PC-3 (cell line): ENCODE measurements around the gene UNC13C. TPM values are rescaled to one million over a fixed set of nuclear protein-coding genes. Genes with fewer than 3 reads are reported as not detected.

Source experiments
- ATAC-seq: fragments of 200-7000 bp; cut with Tn5 transposase; 2 replicates; pipeline ENCODE4 v1.9.1; 2020; ENCODE audit warnings: mild to moderate bottlenecking, moderate library complexity
- BruUV-seq: library from RNA; stranded (reverse); fragments of 400-500 nt; replicated peaks from 2 replicates; lab custom pipeline; 2021; lab: Mats Ljungman, UMichigan
- CTCF ChIA-PET: fragments of 300-600 bp; sonication (Branson Sonifier 250); formaldehyde crosslinking; loops from one replicate; lab custom pipeline; 2022; ENCODE audit warnings: antibody characterized with exemption; lab: Charles Lee
- POLR2A ChIA-PET: fragments of 300-600 bp; sonication (Branson Sonifier 250); formaldehyde crosslinking; loops from one replicate; lab custom pipeline; 2022; ENCODE audit warnings: antibody characterized with exemption; ENCODE audit not compliant: unreplicated experiment; lab: Charles Lee
- DNase-seq: peaks from one replicate; pipeline ENCODE4 v3.0.0-alpha.2; 2015
- H2AFZ ChIP-seq: fragments of 300-600 bp; sonication (generic); 2 replicates; pipeline ENCODE4 v1.6.0; 2016; ENCODE audit warnings: antibody characterized with exemption, low read length
- H3F3A ChIP-seq: fragments of 300-600 bp; sonication (generic); one replicate; pipeline ENCODE4 v1.6.0; 2017; ENCODE audit warnings: antibody characterized with exemption, low read length, control low read depth, mild to moderate bottlenecking; ENCODE audit not compliant: unreplicated experiment
- H3K27ac ChIP-seq: fragments of 300-600 bp; sonication (generic); 2 replicates; pipeline ENCODE4 v1.5.1; 2016; ENCODE audit warnings: mild to moderate bottlenecking, low read length
- H3K27me3 ChIP-seq: fragments of 300-600 bp; sonication (generic); 2 replicates; pipeline ENCODE4 v1.6.1; 2016; ENCODE audit warnings: low read length, mixed read lengths
- H3K36me3 ChIP-seq: fragments of 300-600 bp; sonication (generic); 2 replicates; pipeline ENCODE4 v1.6.1; 2016; ENCODE audit warnings: low read depth, mixed run types, low read length, mixed read lengths
- H3K4me1 ChIP-seq: fragments of 300-600 bp; sonication (generic); 2 replicates; pipeline ENCODE4 v1.5.1; 2016; ENCODE audit warnings: low read length; ENCODE audit not compliant: insufficient read depth
- H3K4me2 ChIP-seq: fragments of 300-600 bp; sonication (generic); 2 replicates; pipeline ENCODE4 v1.6.0; 2016; ENCODE audit warnings: low read length
- H3K4me3 ChIP-seq: fragments of 300-600 bp; sonication (generic); 2 replicates; pipeline ENCODE4 v1.5.1; 2016; ENCODE audit warnings: mild to moderate bottlenecking, low read length, mixed read lengths
- H3K79me2 ChIP-seq: fragments of 300-600 bp; sonication (generic); 2 replicates; pipeline ENCODE4 v1.6.1; 2017; ENCODE audit warnings: low read length, mixed read lengths
- H3K9ac ChIP-seq: fragments of 300-600 bp; sonication (generic); 2 replicates; pipeline ENCODE4 v1.6.0; 2016; ENCODE audit warnings: mild to moderate bottlenecking, low read length
- H3K9me2 ChIP-seq: fragments of 300-600 bp; sonication (generic); replicated peaks from 2 replicates; pipeline ENCODE4 v1.6.1; 2016; ENCODE audit warnings: mixed run types, low read length, mixed read lengths
- H3K9me3 ChIP-seq: fragments of 300-600 bp; sonication (generic); 2 replicates; pipeline ENCODE4 v1.6.1; 2016; ENCODE audit warnings: low read length, mixed read lengths
- H4K20me1 ChIP-seq: fragments of 300-600 bp; sonication (generic); 2 replicates; pipeline ENCODE4 v1.6.1; 2016; ENCODE audit warnings: low read length, mixed read lengths
- EZH2 ChIP-seq: fragments of 300-600 bp; sonication (generic); IDR thresholded peaks from one replicate; pipeline ENCODE4 v1.6.1; 2017; ENCODE audit warnings: antibody characterized with exemption, mild to moderate bottlenecking, low read length; ENCODE audit not compliant: unreplicated experiment
- EZH2phosphoT487 ChIP-seq: fragments of 300-600 bp; sonication (generic); IDR thresholded peaks from 2 replicates; pipeline ENCODE4 v1.6.1; 2018; ENCODE audit warnings: mild to moderate bottlenecking, antibody characterized with exemption, low read length, borderline replicate concordance
- intact Hi-C: fragments of 100-400 bp; cut with micrococcal nuclease; formaldehyde crosslinking; loops from 2 replicates; pipeline ENCODE4 v1.9.0; 2023
- total RNA-seq: library from RNA; depleted of rRNA; stranded (reverse); fragments of >200 nt; gene quantifications from 2 replicates; pipeline ENCODE4 v1.2.3, GENCODE V29; 2014
- TF ChIP-seq, protein P1 (sequence below): fragments of 300-600 bp; sonication (generic); conservative IDR thresholded peaks from 2 replicates; pipeline ENCODE4 v1.5.1; 2017; ENCODE audit warnings: antibody characterized with exemption, low read depth, mild to moderate bottlenecking, low read length

UNC13C gene
- total RNA-seq, 1 experiment from 2014 or later = not detected

DNA sequence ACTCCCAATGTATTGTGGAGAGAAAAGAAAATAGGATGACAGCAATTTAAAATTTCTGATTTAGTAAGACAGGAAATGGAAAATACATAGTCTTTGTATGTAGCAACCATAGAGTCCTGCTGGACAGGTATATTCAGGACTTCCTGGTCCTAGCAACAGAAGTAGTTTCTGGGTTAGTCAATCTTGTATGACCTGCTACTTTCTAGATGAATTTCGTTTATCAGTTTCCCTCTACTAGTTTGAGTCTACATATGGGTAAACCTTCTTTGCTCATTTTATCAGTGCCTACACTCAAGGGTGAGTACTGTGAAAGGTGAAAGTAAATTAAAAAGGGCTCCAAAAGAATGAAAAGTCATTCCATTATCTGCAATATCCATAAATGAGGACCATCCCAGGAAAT is 309.8 kb downstream of the UNC13C start:
- Histone ChIP-seq H2AFZ (no peak overlapping the region), H3K4me2 (no peak overlapping the region), H3K4me1 (no peaks in the 10 kb centered on the region), H4K20me1 (no peaks in the 10 kb centered on the region), H3K4me3 (no peak overlapping the region), H3K9ac (no peak overlapping the region), H3K36me3 (no peaks in the 10 kb centered on the region), H3K27me3 (no peaks in the 10 kb centered on the region), H3K9me2 (no peaks in the 10 kb centered on the region), H3K27ac (no peak overlapping the region), H3K79me2 (no peaks in the 10 kb centered on the region), H3F3A (no peaks in the 10 kb centered on the region), H3K9me3 (no peaks in the 10 kb centered on the region)
- BruUV-seq = no TSS peak
- TF ChIP-seq EZH2 (no peak), EZH2phosphoT487 (no peak)
- TF ChIP-seq, protein P1, sequence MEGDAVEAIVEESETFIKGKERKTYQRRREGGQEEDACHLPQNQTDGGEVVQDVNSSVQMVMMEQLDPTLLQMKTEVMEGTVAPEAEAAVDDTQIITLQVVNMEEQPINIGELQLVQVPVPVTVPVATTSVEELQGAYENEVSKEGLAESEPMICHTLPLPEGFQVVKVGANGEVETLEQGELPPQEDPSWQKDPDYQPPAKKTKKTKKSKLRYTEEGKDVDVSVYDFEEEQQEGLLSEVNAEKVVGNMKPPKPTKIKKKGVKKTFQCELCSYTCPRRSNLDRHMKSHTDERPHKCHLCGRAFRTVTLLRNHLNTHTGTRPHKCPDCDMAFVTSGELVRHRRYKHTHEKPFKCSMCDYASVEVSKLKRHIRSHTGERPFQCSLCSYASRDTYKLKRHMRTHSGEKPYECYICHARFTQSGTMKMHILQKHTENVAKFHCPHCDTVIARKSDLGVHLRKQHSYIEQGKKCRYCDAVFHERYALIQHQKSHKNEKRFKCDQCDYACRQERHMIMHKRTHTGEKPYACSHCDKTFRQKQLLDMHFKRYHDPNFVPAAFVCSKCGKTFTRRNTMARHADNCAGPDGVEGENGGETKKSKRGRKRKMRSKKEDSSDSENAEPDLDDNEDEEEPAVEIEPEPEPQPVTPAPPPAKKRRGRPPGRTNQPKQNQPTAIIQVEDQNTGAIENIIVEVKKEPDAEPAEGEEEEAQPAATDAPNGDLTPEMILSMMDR = no peak
- POLR2A ChIA-PET = no interaction called here
- intact Hi-C loops = no loop called here
- CTCF ChIA-PET = no interaction called here
- ATAC-seq (no peak), DNase-seq (no peak)

DNA sequence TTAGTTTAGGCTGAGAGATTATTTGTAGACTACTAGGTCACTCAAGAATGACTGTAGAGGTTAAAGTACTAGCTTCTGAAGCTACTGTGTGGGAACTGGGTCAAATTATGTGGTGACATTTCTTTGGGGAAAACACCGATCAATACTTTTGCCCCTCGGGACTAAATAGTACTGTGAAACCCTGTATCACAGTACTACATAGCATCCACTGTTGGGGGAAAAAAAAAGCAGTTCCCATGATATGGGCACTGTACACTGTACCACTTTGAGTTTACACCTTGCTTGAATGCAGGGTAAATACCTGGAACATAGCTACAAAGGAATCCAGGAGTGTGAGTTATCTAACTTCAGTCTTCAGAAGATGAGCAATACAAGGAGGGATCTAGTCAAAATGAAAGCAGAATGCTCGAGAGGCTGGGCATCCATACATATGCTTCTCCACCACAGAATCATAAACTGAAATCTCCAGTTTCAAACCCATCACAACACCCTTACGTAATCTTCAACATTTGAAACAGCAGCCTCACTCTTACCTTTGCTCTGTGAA is 311.4 kb downstream of the UNC13C start:
- CTCF ChIA-PET = no interaction called here
- no peaks in the 10 kb centered on the region for H3K79me2 ChIP-seq

DNA sequence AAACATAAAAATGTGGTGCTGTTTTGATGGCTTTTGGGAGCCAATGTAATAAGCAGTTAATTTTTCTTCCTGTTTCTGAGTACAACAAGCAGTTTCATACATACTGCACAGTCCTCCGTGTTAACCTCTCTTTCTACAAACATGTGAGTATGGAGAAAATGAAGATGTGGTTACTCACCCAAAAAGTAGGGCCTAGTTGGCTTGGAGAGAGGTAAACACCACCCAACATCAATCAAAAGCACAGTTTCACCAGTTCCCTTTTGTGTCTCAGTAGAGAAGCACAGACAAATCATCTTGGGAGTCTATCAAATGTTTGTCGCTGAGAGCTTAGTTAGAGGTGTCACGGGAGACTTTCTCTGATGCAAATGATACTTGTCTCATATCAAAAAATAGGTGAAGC is 320.2 kb downstream of the UNC13C start:
- no peaks in the 10 kb centered on the region for H3K4me1 ChIP-seq
- H3K27ac ChIP-seq = no peak overlapping the region
- ChIA-PET POLR2A (no interaction called here), CTCF (no interaction called here)
- no peak overlapping the region for H3K4me3 ChIP-seq
- intact Hi-C loops = no loop called here
- H3K36me3 ChIP-seq = no peaks in the 10 kb centered on the region
- no peaks in the 10 kb centered on the region for H3K9me3 ChIP-seq
- no peak overlapping the region for H3K9ac ChIP-seq
- no peak overlapping the region for H2AFZ ChIP-seq
- ATAC-seq = no peak
- H3F3A ChIP-seq = no peaks in the 10 kb centered on the region
- no peak for DNase-seq
- no peaks in the 10 kb centered on the region for H3K79me2 ChIP-seq
- H4K20me1 ChIP-seq = no peaks in the 10 kb centered on the region
- BruUV-seq = no TSS peak
- TF ChIP-seq EZH2 (no peak), EZH2phosphoT487 (no peak)
- TF ChIP-seq, protein P1 = no peak
- no peaks in the 10 kb centered on the region for H3K9me2 ChIP-seq
- no peaks in the 10 kb centered on the region for H3K27me3 ChIP-seq
- H3K4me2 ChIP-seq = no peak overlapping the region

More for the DNA sequence above, 311.4 kb downstream of the UNC13C start:
- no peak overlapping the region for H3K27ac ChIP-seq
- no peaks in the 10 kb centered on the region for H4K20me1 ChIP-seq
- intact Hi-C loops = no loop called here
- no TSS peak for BruUV-seq
- H3K27me3 ChIP-seq = no peaks in the 10 kb centered on the region
- H3K4me2 ChIP-seq = no peak overlapping the region
- no peaks in the 10 kb centered on the region for H3K9me3 ChIP-seq
- no peaks in the 10 kb centered on the region for H3K4me1 ChIP-seq
- H3F3A ChIP-seq = no peaks in the 10 kb centered on the region
- TF ChIP-seq, protein P1 = no peak
- TF ChIP-seq EZH2 = no peak
- TF ChIP-seq EZH2phosphoT487 = no peak
- no peaks in the 10 kb centered on the region for H3K36me3 ChIP-seq
- no peak for DNase-seq
- no peak for ATAC-seq
- POLR2A ChIA-PET = no interaction called here
- H2AFZ ChIP-seq = no peak overlapping the region
- H3K9ac ChIP-seq = no peak overlapping the region
- H3K4me3 ChIP-seq = no peak overlapping the region
- no peaks in the 10 kb centered on the region for H3K9me2 ChIP-seq
